Activated CD8-positive, alpha-beta memory T cell treated with anti-CD3 and anti-CD28 coated beads for 48 hours (primary cell): ENCODE results near the gene MED23.

Experiments used
- DNase-seq, 3 experiments: peaks; one replicate each; pipeline ENCODE4 v3.0.0-alpha.2; 2020; ENCODE audit warnings: low read depth in 2 of 3, low spot score in 2 of 3

The MED23 gene

GRCh38 chr6:131640576-131640975 lies 12.5 kb upstream of the MED23 start:
- no peak for DNase-seq

GRCh38 chr6:131640100-131640499 lies 12.1 kb upstream of the MED23 start:
- no peak for DNase-seq

DNA sequence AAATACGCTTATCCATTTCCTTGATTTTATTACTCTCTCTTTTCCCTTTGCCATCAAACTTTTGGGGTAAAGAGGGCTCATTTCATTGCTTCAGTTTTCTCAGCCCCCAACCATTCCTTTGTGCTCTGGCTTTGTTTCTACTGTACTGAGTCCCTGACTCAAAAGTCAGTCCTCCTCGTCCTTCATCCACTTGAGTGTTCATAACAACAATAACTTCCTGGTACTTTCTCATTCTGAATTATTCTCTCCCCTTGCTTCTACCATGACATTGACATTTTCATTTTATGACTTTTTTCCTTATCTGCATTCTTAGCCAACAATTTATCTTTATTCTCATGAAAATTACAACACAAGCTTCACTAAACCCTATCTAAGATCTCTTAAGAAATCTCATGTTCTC lies 10.0 kb upstream of the MED23 start:
- no peak for DNase-seq

GRCh38 chr6:131636880-131637792 lies 9.1 kb upstream of the MED23 start, which contains the start of gene ENPP3:
Gene ENPP3, plus strand, starts transcription at chr6:131637302. Its CDS starts 83 bp downstream, at chr6:131637385.
- DNase-seq: no peak

DNA sequence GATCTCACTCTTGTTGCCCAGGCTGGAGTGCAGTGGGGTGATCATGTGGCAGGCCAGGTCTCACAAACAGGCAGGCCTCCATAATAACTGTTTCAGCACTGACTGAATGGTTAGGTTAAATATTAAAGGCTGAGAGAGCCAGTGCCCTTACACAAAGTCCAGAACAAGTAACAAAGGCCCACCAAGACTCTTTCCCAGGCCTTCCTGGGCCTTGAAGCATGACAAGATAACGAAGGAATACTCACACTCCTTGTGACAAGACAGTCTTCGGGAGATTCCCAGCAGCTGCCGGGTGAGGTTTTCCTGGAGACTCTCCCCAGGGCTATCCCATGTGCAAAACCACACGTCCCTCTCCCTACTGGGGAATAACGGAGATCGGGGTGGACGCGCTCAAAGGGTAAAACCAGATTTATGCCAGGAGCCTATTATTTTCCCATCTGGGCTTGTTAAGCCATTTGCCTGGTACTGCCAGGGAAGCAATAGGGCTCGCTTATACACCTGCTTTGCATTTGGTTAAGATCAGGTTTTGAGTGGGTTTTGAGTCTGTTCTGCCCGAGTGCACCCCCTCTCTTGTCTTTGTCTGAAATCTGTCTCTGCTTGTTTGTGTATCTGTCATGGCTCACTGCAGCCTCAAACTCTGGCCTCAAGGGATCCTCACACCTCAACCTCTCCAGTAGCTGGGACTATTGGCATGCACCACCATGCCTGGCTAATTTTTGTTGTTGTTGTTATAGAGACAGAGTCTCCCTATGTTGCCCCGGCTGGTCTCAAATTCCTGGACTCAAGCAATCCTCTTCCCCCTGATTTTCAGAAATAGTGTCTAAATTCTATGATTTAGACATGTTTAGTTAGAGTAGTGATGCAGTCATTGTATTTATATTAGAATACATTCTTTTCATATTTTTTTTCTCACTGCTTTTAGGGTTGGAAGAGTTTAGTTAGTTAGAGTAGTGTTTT lies 7.6 kb upstream of the MED23 start:
- DNase-seq: no peak

GRCh38 chr6:131631625-131632289 lies 3.7 kb upstream of the MED23 start:
- DNase-seq: no peak

- no peak for DNase-seq
Measured at GRCh38 chr6:131629651-131630050, 1.6 kb upstream of the MED23 start.

GRCh38 chr6:131628726-131629125 lies 684 bp upstream of the MED23 start:
- DNase-seq: no peak

GRCh38 chr6:131615275-131615674 lies 12.8 kb downstream of the MED23 start:
- DNase-seq: no peak

GRCh38 chr6:131613296-131613925 lies 14.6 kb downstream of the MED23 start:
- DNase-seq: no peak

DNA sequence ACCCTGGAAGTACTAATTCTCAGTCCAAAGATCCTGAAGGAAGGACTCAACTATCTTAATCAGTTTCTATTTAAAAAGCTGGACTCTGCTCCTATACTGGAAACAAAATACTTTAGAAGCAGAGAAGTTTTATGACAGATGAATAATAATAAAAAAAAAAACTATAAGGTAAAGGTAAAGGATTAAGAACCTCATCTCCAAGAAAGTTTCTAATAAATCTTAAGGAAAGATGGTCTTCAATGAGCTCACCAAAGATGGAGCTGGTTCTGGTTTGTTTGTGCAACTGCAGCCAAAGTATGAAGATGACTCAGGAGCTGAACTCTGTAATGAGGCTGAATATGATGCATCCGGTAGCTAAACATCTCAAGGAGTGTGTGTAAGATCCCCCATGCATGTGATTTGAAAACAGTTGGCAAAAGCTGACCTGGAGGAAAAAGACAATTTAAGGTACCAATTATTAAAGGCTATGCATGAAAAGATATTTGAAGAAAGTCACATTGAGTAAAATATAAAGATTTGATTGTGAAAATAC lies 25.2 kb downstream of the MED23 start:
- DNase-seq: no peak

DNA sequence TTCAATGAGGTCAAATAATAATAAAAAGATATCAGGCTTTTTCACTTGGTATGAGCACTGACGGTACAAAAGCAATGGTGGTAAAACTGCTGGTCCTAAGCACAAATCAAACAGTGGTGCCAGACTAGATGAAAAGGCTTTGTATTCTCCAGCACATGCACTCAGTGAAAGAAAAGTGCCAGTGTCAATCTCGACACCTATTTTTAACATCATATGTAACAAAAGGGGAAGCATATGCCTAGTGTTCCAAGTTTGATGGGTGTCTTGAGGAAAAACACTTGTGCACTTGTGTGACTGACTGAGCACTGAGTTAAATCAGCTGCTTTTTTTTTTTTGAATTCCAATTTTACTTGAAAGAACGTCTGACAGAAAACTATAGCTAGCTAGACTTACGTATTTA lies 27.3 kb downstream of the MED23 start:
- no peak for DNase-seq

GRCh38 chr6:131597446-131597845 lies 30.6 kb downstream of the MED23 start:
- no peak for DNase-seq

GRCh38 chr6:131594074-131594473 lies 34.0 kb downstream of the MED23 start:
- DNase-seq: no peak

DNA sequence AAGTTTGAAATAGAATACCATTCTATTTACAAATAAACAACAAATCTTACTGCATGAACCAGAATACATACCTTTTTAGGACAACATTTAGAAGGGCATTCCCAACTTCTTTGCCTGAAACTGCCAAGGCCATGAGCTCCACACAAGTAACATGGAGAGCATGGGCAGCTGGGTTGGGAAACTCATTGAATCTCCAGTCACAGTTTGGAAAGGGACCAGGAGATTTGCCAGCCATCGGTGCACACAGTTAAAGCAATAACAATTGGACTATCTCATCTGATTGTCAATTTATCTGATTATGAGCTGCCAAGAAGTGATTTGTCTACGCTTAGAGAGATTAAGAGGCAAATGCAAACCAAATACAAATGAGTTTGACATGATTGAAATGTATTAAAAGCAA lies 35.1 kb downstream of the MED23 start:
- DNase-seq: no peak

DNA sequence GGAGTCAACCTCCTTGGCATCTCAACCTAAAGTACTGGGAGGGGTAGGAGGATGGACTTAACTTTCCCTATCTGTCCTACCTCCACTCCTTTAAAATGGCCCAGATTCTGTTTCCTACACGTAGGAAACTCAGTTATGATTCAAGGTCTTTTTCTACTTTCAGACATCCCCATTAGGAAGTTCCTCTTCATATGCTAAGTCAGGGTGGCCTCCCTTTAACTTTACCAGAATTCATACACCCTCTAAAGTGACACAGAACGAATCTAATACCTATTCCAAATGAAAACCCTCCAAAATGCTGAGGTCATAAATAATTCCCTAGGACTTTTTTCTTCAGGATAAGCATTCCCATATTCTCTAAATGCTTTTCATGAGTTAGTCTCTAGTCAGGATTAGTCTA lies 39.4 kb downstream of the MED23 start:
- no peak for DNase-seq

DNA sequence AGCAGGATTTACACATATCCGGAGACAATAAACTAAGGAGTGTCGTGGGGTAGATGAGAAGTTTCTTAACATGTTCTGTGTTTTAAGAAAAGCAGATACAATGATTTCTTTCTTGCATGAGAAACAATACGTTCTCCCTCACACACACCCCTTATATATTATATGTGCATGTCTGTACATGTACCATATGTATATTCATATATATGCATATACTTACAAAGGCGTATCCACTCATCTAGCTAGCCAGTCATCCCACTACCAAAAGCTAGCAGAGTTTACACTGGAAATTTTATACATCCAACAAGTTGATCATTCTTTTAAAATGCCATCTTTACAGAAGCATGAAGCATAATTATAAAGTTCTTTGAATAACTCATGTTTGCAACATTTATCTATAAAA lies 40.1 kb downstream of the MED23 start:
- no peak for DNase-seq

GRCh38 chr6:131586543-131586942 lies 41.5 kb downstream of the MED23 start:
- no peak for DNase-seq

GRCh38 chr6:131581523-131581922 lies 46.5 kb downstream of the MED23 start:
- DNase-seq: no peak

GRCh38 chr6:131575834-131576478 lies 52.1 kb downstream of the MED23 start:
- DNase-seq: no peak
